ENCODE results near the gene RBFOX2. TPM values are rescaled to one million over a fixed set of nuclear protein-coding genes. Genes with fewer than 3 reads are reported as not detected.

RBFOX2 gene
- polyA plus RNA-seq, 1 of the 3 experiments (the other 2 are of a cell fraction) = 115 TPM

GRCh38 chr22:36026741-36027140, 1.9 kb downstream of the RBFOX2 start:
- peak overlapping the region; percentile 76 for H3K4me2 ChIP-seq
- H3K27me3 ChIP-seq (ENCODE audit: insufficient read depth) = no peaks in the 10 kb centered on the region
- peaks cover 63% of the 10 kb centered on the region for H3K79me2 ChIP-seq (ENCODE audit: insufficient read depth)
- peaks cover 39% of the 10 kb centered on the region for H4K20me1 ChIP-seq (ENCODE audit: insufficient read depth)
- H3K36me3 ChIP-seq (replicated peaks in 1 of 2; ENCODE audit: control insufficient read depth in 1 of 2, insufficient read depth in 2 of 2, low read length in 1 of 2) = peaks cover 7 to 21% of the 10 kb centered on the region in 2 experiments
- no peak for DNase-seq
- CTCF ChIA-PET = interaction anchor here (0.8 to 5.3 kb wide), 9 partner anchors 8 to 399 kb away, joined by 3 to 59 read pairs (median 4); no protein-coding TSS in a partner anchor
- peak overlapping the region; percentile 75 to 90 for H3K27ac ChIP-seq (ENCODE audit: low read depth in 2 of 2, low read length in 1 of 2)
- TF ChIP-seq USF2 (IDR thresholded peaks at IDR 0.05; ENCODE audit: borderline replicate concordance, low read depth, low read length) (no peak), TAF1 (IDR thresholded peaks at IDR 0.05; ENCODE audit: borderline replicate concordance, low read depth, low read length) (no peak), SIN3A (IDR thresholded peaks at IDR 0.05; ENCODE audit: borderline replicate concordance, low read depth, low read length) (peak; percentile 12; the same call in 1 of the 2 replicates), POLR2AphosphoS5 (IDR thresholded peaks at IDR 0.05; ENCODE audit: low read depth, low read length) (no peak; the same call in 1 of the 2 replicates), RCOR1 (IDR thresholded peaks at IDR 0.05; ENCODE audit: low read length) (no peak), CHD2 (IDR thresholded peaks at IDR 0.05; ENCODE audit: low read length, partially characterized antibody) (no peak), NRF1 (IDR thresholded peaks at IDR 0.05; ENCODE audit: low read depth, low read length) (no peak), NFIC (IDR thresholded peaks at IDR 0.05; ENCODE audit: borderline replicate concordance) (no peak), RXRA (IDR thresholded peaks at IDR 0.05; ENCODE audit: borderline replicate concordance, low read depth) (no peak), IRF3 (IDR thresholded peaks at IDR 0.05; ENCODE audit: low read depth, low read length) (no peak), YY1 (IDR thresholded peaks at IDR 0.05; ENCODE audit: low read depth) (no peak), EP300 (IDR thresholded peaks at IDR 0.05; ENCODE audit: borderline replicate concordance in 1 of 2, low read depth in 1 of 2, low read length in 1 of 2) (no peak), MEF2A (IDR thresholded peaks at IDR 0.05; ENCODE audit: borderline replicate concordance, low read depth) (no peak), CTCF (IDR thresholded peaks at IDR 0.05) (no peak), GABPA (IDR thresholded peaks at IDR 0.05; ENCODE audit: low read depth) (peak; percentile 19; the same call in 1 of the 2 replicates), TEAD4 (IDR thresholded peaks at IDR 0.05; ENCODE audit: borderline replicate concordance, insufficient read depth) (no peak)
- TF ChIP-seq, protein P1, sequence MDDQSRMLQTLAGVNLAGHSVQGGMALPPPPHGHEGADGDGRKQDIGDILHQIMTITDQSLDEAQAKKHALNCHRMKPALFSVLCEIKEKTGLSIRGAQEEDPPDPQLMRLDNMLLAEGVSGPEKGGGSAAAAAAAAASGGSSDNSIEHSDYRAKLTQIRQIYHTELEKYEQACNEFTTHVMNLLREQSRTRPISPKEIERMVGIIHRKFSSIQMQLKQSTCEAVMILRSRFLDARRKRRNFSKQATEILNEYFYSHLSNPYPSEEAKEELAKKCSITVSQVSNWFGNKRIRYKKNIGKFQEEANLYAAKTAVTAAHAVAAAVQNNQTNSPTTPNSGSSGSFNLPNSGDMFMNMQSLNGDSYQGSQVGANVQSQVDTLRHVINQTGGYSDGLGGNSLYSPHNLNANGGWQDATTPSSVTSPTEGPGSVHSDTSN (IDR thresholded peaks at IDR 0.05) = no peak
- no peaks in the 10 kb centered on the region for H3K9me2 ChIP-seq
- peak overlapping the region; percentile 74 to 80 for H3K4me3 ChIP-seq (ENCODE audit: low read depth in 2 of 2, low read length in 1 of 2)
- POLR2A ChIA-PET = interaction anchor here (0.8 to 2.6 kb wide), 7 partner anchors 8 to 65 kb away, joined by 3 to 16 read pairs (median 5); no protein-coding TSS in a partner anchor
- H3F3A ChIP-seq (replicated peaks; ENCODE audit: insufficient read depth) = peaks cover 27% of the 10 kb centered on the region
- H3K9me3 ChIP-seq = no peaks in the 10 kb centered on the region
- H3K4me1 ChIP-seq (ENCODE audit: control insufficient read depth in 1 of 2, insufficient read depth in 2 of 2, low read depth in 1 of 2, low read length in 1 of 2) = peaks cover 18 to 25% of the 10 kb centered on the region in 2 experiments
- no peak overlapping the region for H2AFZ ChIP-seq (ENCODE audit: low read depth)
- peak overlapping the region; percentile 79; the same call in 1 of the 2 replicates for H3K9ac ChIP-seq
